ENCODE data around the gene CELF1. TPM values are rescaled to one million over a fixed set of nuclear protein-coding genes. Genes with fewer than 3 reads are reported as not detected.

Gene CELF1
- total and polyA plus RNA-seq, 2 of the 13 experiments (the other 11 are each of a cell fraction or from before 2014, with no cell fraction given), result 69.0 to 80.1 TPM

- TF ChIP-seq, protein P1, sequence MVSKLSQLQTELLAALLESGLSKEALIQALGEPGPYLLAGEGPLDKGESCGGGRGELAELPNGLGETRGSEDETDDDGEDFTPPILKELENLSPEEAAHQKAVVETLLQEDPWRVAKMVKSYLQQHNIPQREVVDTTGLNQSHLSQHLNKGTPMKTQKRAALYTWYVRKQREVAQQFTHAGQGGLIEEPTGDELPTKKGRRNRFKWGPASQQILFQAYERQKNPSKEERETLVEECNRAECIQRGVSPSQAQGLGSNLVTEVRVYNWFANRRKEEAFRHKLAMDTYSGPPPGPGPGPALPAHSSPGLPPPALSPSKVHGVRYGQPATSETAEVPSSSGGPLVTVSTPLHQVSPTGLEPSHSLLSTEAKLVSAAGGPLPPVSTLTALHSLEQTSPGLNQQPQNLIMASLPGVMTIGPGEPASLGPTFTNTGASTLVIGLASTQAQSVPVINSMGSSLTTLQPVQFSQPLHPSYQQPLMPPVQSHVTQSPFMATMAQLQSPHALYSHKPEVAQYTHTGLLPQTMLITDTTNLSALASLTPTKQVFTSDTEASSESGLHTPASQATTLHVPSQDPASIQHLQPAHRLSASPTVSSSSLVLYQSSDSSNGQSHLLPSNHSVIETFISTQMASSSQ (IDR thresholded peaks at IDR 0.05; ENCODE audit: low read depth), result no peak; the same call in 1 of the 2 replicates
- TF ChIP-seq, protein P1 (CRISPR knock-in tag; IDR thresholded peaks at IDR 0.05; ENCODE audit: borderline replicate concordance), result peak; percentile 79
- TF ChIP-seq TGIF2 (CRISPR knock-in tag; IDR thresholded peaks at IDR 0.05), result peak; percentile 94
- TF ChIP-seq HOXA7 (CRISPR knock-in tag; IDR thresholded peaks at IDR 0.05), result 0 out of 2 replicates have a peak, but pooled peaks have one; percentile 46
- no peak for TF ChIP-seq ATRX (CRISPR knock-in tag; IDR thresholded peaks at IDR 0.05; ENCODE audit: borderline replicate concordance)
- 0 out of 2 replicates have a peak, but pooled peaks have one; percentile 38 for TF ChIP-seq SATB2 (CRISPR knock-in tag; IDR thresholded peaks at IDR 0.05)
- peak; percentile 64; the same call in 1 of the 2 replicates for TF ChIP-seq ATF3 (CRISPR knock-in tag; IDR thresholded peaks at IDR 0.05)
- TF ChIP-seq PHF21A (CRISPR knock-in tag; IDR thresholded peaks at IDR 0.05), result peak; percentile 77
- TF ChIP-seq SIX4 (CRISPR knock-in tag; IDR thresholded peaks at IDR 0.05), result peak; percentile 74
- TF ChIP-seq NFYC (CRISPR knock-in tag; IDR thresholded peaks at IDR 0.05), result peak; percentile 41; the same call in 1 of the 2 replicates
- no peak for TF ChIP-seq ZNF280D (CRISPR knock-in tag; IDR thresholded peaks at IDR 0.05)
- TF ChIP-seq XRCC5 (optimal IDR thresholded peaks at IDR 0.05; ENCODE audit: low read length), result peak; percentile 98
- TF ChIP-seq DRAP1 (CRISPR knock-in tag; IDR thresholded peaks at IDR 0.05), result peak; percentile 64
- TF ChIP-seq FOXA1 (IDR thresholded peaks at IDR 0.05), result no peak
- peak; percentile 57; the same call in 1 of the 2 replicates for TF ChIP-seq FOXA1 (CRISPR knock-in tag; IDR thresholded peaks at IDR 0.05)
- TF ChIP-seq ZNF335 (CRISPR knock-in tag; IDR thresholded peaks at IDR 0.05), result peak; percentile 87; the same call in 1 of the 2 replicates
- 0 out of 2 replicates have a peak, but pooled peaks have one; percentile 57 for TF ChIP-seq ZNF569 (CRISPR knock-in tag; IDR thresholded peaks at IDR 0.05; ENCODE audit: borderline replicate concordance)
- TF ChIP-seq ZFP36L1 (CRISPR knock-in tag; IDR thresholded peaks at IDR 0.05), result 0 out of 2 replicates have a peak, but pooled peaks have one; percentile 67
- no peak for TF ChIP-seq ZNF577 (CRISPR knock-in tag; IDR thresholded peaks at IDR 0.05; ENCODE audit: borderline replicate concordance, low read depth)
- peak; percentile 98 for TF ChIP-seq HBP1 (CRISPR knock-in tag; IDR thresholded peaks at IDR 0.05; ENCODE audit: low read depth)
Observed at GRCh38 chr11:47578524-47579494, 25.9 kb upstream of the CELF1 start, which contains the start of the genes KBTBD4 and NDUFS3 (continued).
